K562 (cell line): Measurements from ENCODE around the gene TCEA3. TPM values are rescaled to one million over a fixed set of nuclear protein-coding genes. Genes with fewer than 3 reads are reported as not detected.

Experiments
- ATAC-seq: fragments of 200-7000 bp; cut with Tn5 transposase; 3 replicates; pipeline ENCODE4 v1.9.1; 2020; ENCODE audit warnings: moderate library complexity
- BruUV-seq: library from RNA; stranded (reverse); fragments of 400-500 nt; replicated peaks from 2 replicates; lab custom pipeline; 2021; lab: Mats Ljungman, UMichigan
- CTCF ChIA-PET: fragments of 300-600 bp; formaldehyde crosslinking; extraction: SDS; loops from one replicate; lab custom pipeline; 2021; ENCODE audit warnings: low intra/inter-chr PET ratio; lab: Yijun Ruan, JAX
- POLR2A ChIA-PET: fragments of 300-600, 350-650 bp; sonication (Branson Sonifier 250); formaldehyde crosslinking; extraction: SDS; loops from one replicate; lab custom pipeline; 2021; ENCODE audit warnings: antibody characterized with exemption, inconsistent platforms; lab: Yijun Ruan, JAX
- DNase-seq, 4 experiments: peaks; one replicate each; pipeline versions ENCODE4 v3.0.0 to v3.0.0-alpha.2; 2011 to 2018; ENCODE audit warnings: low spot score in 3 of 4, mixed read lengths in 3 of 4; ENCODE audit errors: extremely low read depth in 1 of 4
- FAIRE-seq: peaks from 2 replicates; lab custom pipeline; 2011; peaks lifted over from hg19 to GRCh38; lab: Jason Lieb, UNC
- H2AFZ ChIP-seq: 2 replicates; pipeline ENCODE4 v1.6.0; 2011; ENCODE audit warnings: low read depth, low read length, control low read depth, inconsistent platforms
- H3K27ac ChIP-seq: fragments of 200-600 bp; 3 replicates; pipeline ENCODE4 v1.8.0; 2011; ENCODE audit warnings: low read depth, mild to moderate bottlenecking, control low read depth, inconsistent platforms, low read length, moderate library complexity, mixed read lengths; ENCODE audit errors: extremely low read depth
- H3K27me3 ChIP-seq, 2 experiments: fragments of 300-600 bp in 1 of 2; 2 replicates in 1 of 2; 3 replicates in 1 of 2; pipeline versions ENCODE4 v1.6.0 to v1.8.0; 2011; ENCODE audit warnings: inconsistent platforms in 2 of 2, low read length in 2 of 2, mild to moderate bottlenecking in 1 of 2, mixed read lengths in 1 of 2, moderate library complexity in 1 of 2; ENCODE audit not compliant: control insufficient read depth in 2 of 2, insufficient read depth in 2 of 2
- H3K36me3 ChIP-seq: fragments of 300-600 bp; 3 replicates; pipeline ENCODE4 v1.8.0; 2011; ENCODE audit warnings: mild to moderate bottlenecking, low read length, inconsistent platforms; ENCODE audit not compliant: control insufficient read depth, insufficient read depth
- H3K4me1 ChIP-seq, 2 experiments: fragments of 200-600 bp in 1 of 2; replicated peaks in 1 of 2; 2 replicates in 1 of 2; 3 replicates in 1 of 2; pipeline versions ENCODE4 v1.5.1 to v1.8.0; 2011; ENCODE audit warnings: inconsistent platforms in 2 of 2, low read length in 2 of 2, mild to moderate bottlenecking in 1 of 2, mixed read lengths in 1 of 2, moderate library complexity in 1 of 2; ENCODE audit not compliant: control insufficient read depth in 2 of 2, insufficient read depth in 2 of 2
- H3K4me2 ChIP-seq: 2 replicates; pipeline ENCODE4 v1.6.1; 2011; ENCODE audit warnings: low read length, control low read depth, inconsistent platforms, mixed read lengths; ENCODE audit not compliant: insufficient read depth
- H3K4me3 ChIP-seq: fragments of 200-600 bp; sonication (generic), shearing (Covaris generic); 2 replicates; pipeline ENCODE4 v1.5.1; 2016; ENCODE audit warnings: control low read depth, inconsistent platforms
- H3K79me2 ChIP-seq: fragments of 200-600 bp; 3 replicates; pipeline ENCODE4 v1.8.0; 2011; ENCODE audit warnings: low read length, inconsistent platforms; ENCODE audit not compliant: control insufficient read depth, insufficient read depth
- H3K9ac ChIP-seq, 2 experiments: 2 replicates each; pipeline versions ENCODE4 v1.6.0 to v1.6.1; 2011; ENCODE audit warnings: low read depth in 2 of 2, low read length in 2 of 2, control low read depth in 1 of 2, inconsistent platforms in 1 of 2, mild to moderate bottlenecking in 1 of 2, mixed read lengths in 1 of 2; ENCODE audit not compliant: insufficient read depth in 1 of 2
- H3K9me1 ChIP-seq: one replicate; pipeline ENCODE4 v1.6.0; 2011; ENCODE audit warnings: inconsistent platforms, mild to moderate bottlenecking, low read length, moderate library complexity; ENCODE audit not compliant: control insufficient read depth, insufficient read depth
- H3K9me3 ChIP-seq: replicated peaks from 2 replicates; pipeline ENCODE4 v1.5.1; 2011; ENCODE audit warnings: low read depth, low read length, inconsistent platforms; ENCODE audit not compliant: control insufficient read depth, insufficient read depth
- H4K20me1 ChIP-seq: replicated peaks from 2 replicates; pipeline ENCODE4 v1.6.1; 2011; ENCODE audit warnings: low read length, inconsistent platforms, mixed read lengths; ENCODE audit not compliant: control insufficient read depth, insufficient read depth
- CEBPG ChIP-seq, 3 experiments: fragments of 200-800 bp in 1 of 3; sonication (Bioruptor generic) in 1 of 3; sonication (generic) in 1 of 3; formaldehyde crosslinking in 1 of 3; IDR thresholded peaks in 2 of 3; conservative IDR thresholded peaks in 1 of 3; 2 replicates each; pipeline versions ENCODE4 v1.6.1 to v1.8.0; 2016 to 2022; ENCODE audit warnings: missing compliant biosample characterization in 2 of 3, missing genetic modification characterization in 2 of 3, mild to moderate bottlenecking in 1 of 3, missing genetic modification reagents in 1 of 3
- FOXK1 ChIP-seq: sonication (generic); formaldehyde crosslinking; IDR thresholded peaks from 2 replicates; pipeline ENCODE4 v1.8.0; 2022; ENCODE audit warnings: missing genetic modification reagents, mild to moderate bottlenecking, borderline replicate concordance
- FOXO4 ChIP-seq: fragments of 450-650 bp; formaldehyde crosslinking; IDR thresholded peaks from 2 replicates; pipeline ENCODE4 v1.4.0; 2020; ENCODE audit warnings: mild to moderate bottlenecking, moderate library complexity
- KLF16 ChIP-seq: IDR thresholded peaks from 2 replicates; pipeline ENCODE4 v1.6.1; 2016; ENCODE audit warnings: antibody characterized with exemption
- NR2C1 ChIP-seq, 2 experiments: fragments of 450-650 bp; IDR thresholded peaks; 2 replicates each; pipeline ENCODE4 v1.6.1; 2017; ENCODE audit warnings: mild to moderate bottlenecking in 2 of 2, antibody characterized with exemption in 1 of 2, inconsistent platforms in 1 of 2, missing compliant biosample characterization in 1 of 2, missing genetic modification characterization in 1 of 2
- POU5F1 ChIP-seq: fragments of 150-350 bp; IDR thresholded peaks from 2 replicates; pipeline ENCODE4 v1.6.1; 2014; ENCODE audit warnings: borderline replicate concordance, low read length, low read depth, mild to moderate bottlenecking; ENCODE audit not compliant: partially characterized antibody
- SMARCB1 ChIP-seq: IDR thresholded peaks from 2 replicates; pipeline ENCODE4 v1.6.1; 2011; ENCODE audit warnings: improper control_type of control experiment, low read depth; ENCODE audit not compliant: insufficient read length
- ZNF24 ChIP-seq: fragments of 450-650 bp; IDR thresholded peaks from 2 replicates; pipeline ENCODE4 v1.6.1; 2016
- ZNF589 ChIP-seq: fragments of 200-800 bp; sonication (Bioruptor generic); IDR thresholded peaks from 2 replicates; pipeline ENCODE4 v1.6.1; 2016; ENCODE audit warnings: low read depth, missing genetic modification characterization, missing compliant biosample characterization
- WGBS: fragments of 100-300 bp; shearing (Covaris generic); methylation state at CpG from one replicate; pipeline ENCODE4 v1.1.6; 2016; ENCODE audit warnings: low coverage, mixed read lengths; ENCODE audit not compliant: insufficient coverage; ENCODE audit errors: missing lambda C conversion rate; 5-methylcytosine and 5-hydroxymethylcytosine counted together
- in situ Hi-C: fragments of 300-500 bp; cut with MboI; formaldehyde crosslinking; loops from 4 replicates; pipeline ENCODE4 v1.15.0; 2018; ENCODE audit warnings: inconsistent platforms, mixed read lengths
- intact Hi-C: fragments of 100-400 bp; cut with micrococcal nuclease; formaldehyde crosslinking; loops from 2 replicates; pipeline ENCODE4 v1.14.2; 2022
- polyA plus RNA-seq, 8 experiments: library from polyadenylated mRNA; depleted of rRNA in 4 of 8; stranded (reverse) in 5 of 8; unstranded in 3 of 8; fragments of >200 nt; fragmentation: Nextera tagmentation in 2 of 8; fragmentation: Illumina TruSeq in 1 of 8; extraction: Ambion mirVana in 2 of 8; extraction: Trizol in 1 of 8; gene quantifications; 2 replicates each; pipeline versions ENCODE4 v1.2.1 to v1.2.3, GENCODE V29; 2011 to 2014; ENCODE audit warnings: inconsistent platforms in 1 of 8, missing spikeins in 1 of 8
- total RNA-seq, 7 experiments: library from RNA; depleted of rRNA in 6 of 7; stranded (reverse); fragments of >200 nt in 6 of 7; fragmentation: Illumina TruSeq in 2 of 7; extraction: Trizol in 2 of 7; gene quantifications; 2 replicates each; pipeline versions ENCODE4 v1.2.1 to v1.2.3, GENCODE V29; 2011 to 2021; ENCODE audit warnings: low replicate concordance in 1 of 7

Gene TCEA3
- total and polyA plus RNA-seq, 9 of the 15 experiments (the other 6 are each of a cell fraction or from before 2014, with no cell fraction given), result 0.03 to 0.55 (median 0.36) TPM

- H3K9ac ChIP-seq, result peak overlapping the region in 1 of 2 experiments; percentile 0; a peak in 1 of 4 replicates
- H3K79me2 ChIP-seq, result no peaks in the 10 kb centered on the region
- TF ChIP-seq FOXK1 (0 out of 2 replicates have a peak, but pooled peaks have one; percentile 31), ZNF589 (0 out of 2 replicates have a peak, but pooled peaks have one; percentile 32), ZNF24 (peak; percentile 54), POU5F1 (no peak), SMARCB1 (no peak), NR2C1 (IDR thresholded peaks at IDR 0.05) (no peak), NR2C1 (tag; IDR thresholded peaks at IDR 0.05) (no peak), CEBPG (CRISPR knock-in tag; IDR thresholded peaks at IDR 0.05) (0 out of 2 replicates have a peak, but pooled peaks have one; percentile 41), CEBPG (tag; conservative IDR thresholded peaks at IDR 0.05 in 1 of 2, IDR thresholded peaks at IDR 0.05 in 1 of 2) (no peak), KLF16 (no peak), FOXO4 (CRISPR knock-in tag) (no peak)
- TF ChIP-seq, all 486 proteins: peak for 4
- in situ Hi-C loops, result loop anchor here (5.0 kb wide), 1 partner anchor 60 kb away; the partner anchor contains the start of gene HNRNPR
- ChIA-PET CTCF (interaction anchor here (0.8 kb wide), 1 partner anchor 304 kb away, joined by 3 read pairs; no protein-coding TSS in a partner anchor), POLR2A (interaction anchor here (0.5 to 1.9 kb wide), 6 partner anchors 8 to 722 kb away, joined by 3 to 9 read pairs (median 3); partner anchors contain the start of gene ZNF436)
- H3K4me1 ChIP-seq, result peaks cover 5 to 18% of the 10 kb centered on the region in 2 experiments
- H3K9me1 ChIP-seq, result no peaks in the 10 kb centered on the region
- FAIRE-seq (no peak), DNase-seq (no peak), ATAC-seq (no peak)
- WGBS, result 66% methylated on average over 10 of the region's 11 CpGs
- no TSS peak for BruUV-seq
- no peaks in the 10 kb centered on the region; the same call in 1 of the 2 replicates for H3K9me3 ChIP-seq
- no peaks in the 10 kb centered on the region for H4K20me1 ChIP-seq
- H3K27ac ChIP-seq, result no peak overlapping the region
- intact Hi-C loops, result loop anchor here (5.0 to 10.0 kb wide), 4 partner anchors 75 to 318 kb away; partner anchors contain the start of gene HTR1D
- H3K4me2 ChIP-seq, result no peak overlapping the region
- peaks cover 0 to 1% of the 10 kb centered on the region in 2 experiments; a peak in 2 of 5 replicates for H3K27me3 ChIP-seq
- no peak overlapping the region for H3K4me3 ChIP-seq
- H2AFZ ChIP-seq, result peak overlapping the region; percentile 90
- H3K36me3 ChIP-seq, result no peaks in the 10 kb centered on the region
These were observed 22.1 kb downstream of the TCEA3 start for GRCh38 chr1:23402286-23403037.
